DMS53 treated with DMSO at 0.1 percent for 48 hours (cell line): ENCODE results near the gene PAK2.
"Not testable (repeated sequence)": the region's sequence is repeated elsewhere in the genome, so short reads cannot be mapped to it uniquely, and the experiment has no call there.

ENCODE experiments used
- DNase-seq: peaks from one replicate; lab custom pipeline; 2025; ENCODE audit not compliant: unreplicated experiment; lab: John Stamatoyannopoulos, UW

The PAK2 gene

DNA sequence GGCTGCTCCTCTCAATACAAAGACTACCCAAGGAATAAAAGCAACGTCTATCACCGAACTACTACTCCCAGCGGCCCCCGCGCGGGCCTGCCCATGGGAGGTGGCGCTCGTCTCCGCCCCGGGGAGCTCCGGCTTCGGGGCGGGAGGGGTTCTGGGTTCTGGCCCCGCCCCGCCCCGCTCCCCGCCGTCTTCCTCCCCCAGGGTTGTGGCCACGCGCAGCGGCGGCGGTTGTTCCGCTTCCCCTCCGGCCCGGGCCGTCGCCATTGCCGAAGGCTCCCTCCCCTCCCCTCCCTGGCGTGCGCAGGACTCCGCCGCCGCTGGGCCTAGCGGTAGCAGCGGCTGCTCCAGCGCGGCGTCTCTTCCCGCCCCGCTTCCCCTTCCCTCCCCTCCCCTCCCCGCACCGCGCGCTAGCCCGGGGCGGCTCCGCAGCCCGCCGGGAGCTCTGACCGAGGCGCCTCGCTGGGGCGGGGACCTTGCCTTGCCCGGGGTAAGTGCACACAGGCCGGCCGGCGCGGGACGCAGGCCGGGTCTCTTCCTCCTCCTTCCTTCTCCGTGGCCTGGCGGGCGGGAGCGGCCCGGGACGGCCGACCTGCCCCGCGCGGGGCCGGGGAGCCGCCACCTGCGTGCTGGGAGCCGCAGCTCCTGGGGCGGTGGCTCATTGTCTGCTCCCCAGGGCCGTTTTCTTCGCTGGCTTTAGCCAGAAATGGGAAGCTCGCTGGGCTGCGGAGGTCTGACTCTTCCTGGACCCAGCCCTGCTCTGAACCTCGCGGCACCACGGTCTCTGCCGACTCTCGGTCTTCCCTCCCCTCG, at the start of gene PAK2:
PAK2 (plus strand) TSS at position 187 of the 810 bp plus-strand sequence. CDS start 42,790 bp downstream, outside the sequence.
- peak; percentile 70 for DNase-seq

DNA sequence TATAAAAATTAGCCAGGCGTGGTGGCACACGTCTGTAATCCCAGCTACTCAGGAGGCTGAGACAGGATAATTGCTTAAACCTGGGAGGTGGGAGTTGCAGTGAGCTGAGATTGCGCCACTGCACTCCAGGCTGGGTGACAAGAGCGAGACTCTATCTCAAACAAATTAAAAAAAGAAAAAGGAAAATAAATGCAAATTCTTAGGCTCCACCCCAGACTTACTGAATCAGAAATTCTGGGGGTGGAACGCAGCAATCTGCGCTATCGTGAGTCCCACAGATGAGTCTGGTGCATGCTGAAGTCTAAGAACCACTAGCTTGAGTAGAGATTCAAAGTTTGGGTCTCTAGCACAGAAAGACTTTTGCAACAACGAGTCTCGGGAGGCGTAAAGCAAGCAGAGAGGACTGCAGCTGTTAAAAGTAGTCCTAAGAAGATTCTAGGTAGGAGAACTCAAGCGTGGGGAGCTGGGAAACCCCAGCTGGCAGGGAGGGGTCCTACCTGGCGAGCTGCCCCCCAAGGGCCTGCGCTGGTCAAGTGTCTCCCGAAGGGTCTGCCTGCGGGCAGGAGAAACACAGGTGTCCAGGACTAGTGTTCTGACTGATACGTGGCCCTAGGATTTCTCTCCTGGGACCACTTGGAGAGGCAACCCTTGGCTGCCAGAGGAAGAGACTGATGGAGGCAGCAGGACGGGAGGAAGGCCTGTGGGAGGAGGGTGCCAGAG, 49.6 kb upstream of the PAK2 start:
- no peak for DNase-seq

DNA sequence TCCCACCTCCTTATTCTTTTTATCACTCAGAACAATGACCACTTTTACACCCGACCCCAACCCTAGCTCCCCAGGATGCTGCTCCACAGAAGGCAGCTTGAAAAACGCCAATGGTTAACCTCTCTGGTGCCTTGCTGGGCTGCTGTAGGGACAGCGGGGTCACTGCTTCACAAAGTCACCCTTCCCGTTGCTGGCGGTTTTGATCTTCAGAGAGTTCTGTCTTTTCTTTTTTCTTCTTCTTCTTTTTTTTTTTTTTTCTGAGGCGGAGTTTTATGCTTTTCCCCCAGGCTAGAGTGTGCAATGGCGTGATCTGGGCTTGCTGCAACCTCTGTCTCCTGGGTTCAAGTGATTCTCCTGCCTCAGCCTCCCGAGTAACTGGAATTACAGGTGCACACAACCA, 48.3 kb upstream of the PAK2 start:
- no peak for DNase-seq

DNA sequence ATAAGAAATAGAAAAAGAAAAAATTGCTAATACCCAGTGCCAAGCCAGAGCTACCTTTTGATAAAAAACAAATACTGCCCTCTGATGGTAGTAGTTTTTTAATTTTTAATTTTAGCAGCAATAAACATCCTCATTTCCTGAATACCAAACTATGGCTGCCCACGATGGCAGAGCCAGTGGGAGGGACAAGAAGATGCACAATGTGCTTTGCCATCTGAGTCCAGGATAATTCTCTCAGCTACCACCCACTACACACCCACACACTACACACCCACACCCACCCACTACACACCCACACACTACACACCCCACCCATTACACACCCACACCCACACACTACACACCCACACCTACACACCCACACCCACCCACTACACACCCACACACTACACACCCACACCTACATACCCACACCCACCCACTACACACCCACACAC, 45.4 kb upstream of the PAK2 start:
- DNase-seq = no peak

DNA sequence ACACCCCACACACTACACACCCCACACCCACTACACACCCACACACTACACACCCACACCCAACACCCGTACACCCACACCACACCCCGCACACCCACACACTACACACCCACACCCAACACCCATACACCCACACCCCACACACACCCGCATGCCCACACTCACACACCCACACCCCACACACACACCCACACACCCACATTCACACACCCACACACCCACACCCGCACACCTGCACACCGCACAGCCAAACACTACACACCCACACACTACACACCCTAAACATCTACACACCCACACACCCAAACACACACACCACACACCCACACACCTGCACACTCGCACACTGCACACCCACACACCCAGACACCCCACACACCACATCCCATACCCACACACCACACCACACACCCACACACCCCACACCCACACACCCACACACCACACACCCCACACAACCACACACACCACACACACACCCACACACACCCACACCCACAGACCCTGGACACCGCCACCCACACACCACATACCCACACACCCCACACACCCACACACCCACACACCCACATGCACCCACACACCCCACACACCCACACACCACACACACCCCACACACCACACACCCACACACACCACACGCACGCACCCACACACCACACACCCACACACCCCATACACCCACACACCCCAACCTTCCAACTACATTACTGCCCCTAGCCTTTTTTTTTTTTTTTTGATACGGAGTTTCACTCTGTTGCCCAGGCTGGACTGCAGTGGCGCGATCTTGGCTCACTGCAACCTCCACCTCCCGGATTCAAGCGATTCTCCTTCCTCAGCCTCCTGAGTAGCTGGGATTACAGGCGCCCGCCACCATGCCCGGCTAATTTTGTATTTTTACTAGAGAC, 44.5 kb upstream of the PAK2 start:
- no peak for DNase-seq

DNA sequence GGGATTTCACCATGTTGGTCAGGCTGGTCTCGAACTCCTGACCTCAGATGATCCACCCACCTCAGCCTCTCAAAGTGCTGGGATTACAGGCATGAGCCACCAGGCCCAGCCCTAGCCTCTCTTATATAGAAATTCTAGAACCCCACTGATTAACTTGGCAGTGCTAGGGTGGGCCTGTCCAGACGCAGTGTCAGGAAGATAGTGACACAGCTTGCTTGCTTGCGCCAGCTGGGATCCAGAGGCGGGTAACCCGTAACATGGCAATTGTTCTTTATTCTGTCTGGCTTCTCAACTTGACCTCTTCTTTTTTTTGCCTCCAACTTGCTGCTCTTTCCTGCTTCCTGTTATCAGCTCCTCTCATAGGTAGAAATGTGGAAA, 43.8 kb upstream of the PAK2 start:
- DNase-seq = no peak

DNA sequence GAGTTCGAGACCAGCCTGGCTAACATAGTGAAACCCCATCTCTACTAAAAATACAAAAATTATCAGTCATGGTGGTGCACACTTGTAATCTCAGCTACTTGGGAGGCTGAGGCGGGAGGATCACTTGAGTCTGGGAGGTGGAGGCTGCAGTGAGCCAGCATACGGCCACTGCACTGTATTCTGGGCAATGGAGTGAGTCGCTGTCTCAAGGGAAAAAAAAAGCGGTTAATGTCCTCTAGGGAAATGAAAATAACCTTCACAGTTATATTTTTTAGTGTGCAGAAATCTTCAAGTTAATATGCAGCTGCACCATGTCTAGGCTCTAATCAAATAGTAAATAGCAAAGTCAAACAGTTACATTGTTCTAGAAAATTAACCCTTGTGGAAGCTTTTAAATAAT, 42.4 kb upstream of the PAK2 start:
- DNase-seq = no peak

DNA sequence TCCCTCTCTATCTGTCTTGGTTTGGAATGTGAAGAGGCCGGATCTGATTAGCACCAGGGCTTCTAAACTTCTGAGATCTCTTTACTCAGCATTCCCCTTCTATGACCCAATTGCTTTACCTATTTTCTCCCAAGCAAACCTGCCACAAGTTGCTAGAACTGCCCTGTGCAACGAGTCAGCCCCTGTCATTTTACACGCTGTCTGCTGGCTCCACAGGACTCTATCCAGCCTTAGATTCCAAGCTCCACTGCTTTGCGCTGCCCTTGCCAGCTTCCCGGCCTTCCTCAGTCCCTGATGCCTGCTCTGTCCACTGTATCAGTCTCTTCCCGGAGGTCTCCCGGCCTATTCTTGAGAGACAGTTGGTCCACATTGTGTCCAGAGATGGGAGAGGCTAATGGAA, 39.9 kb upstream of the PAK2 start:
- no peak for DNase-seq

DNA sequence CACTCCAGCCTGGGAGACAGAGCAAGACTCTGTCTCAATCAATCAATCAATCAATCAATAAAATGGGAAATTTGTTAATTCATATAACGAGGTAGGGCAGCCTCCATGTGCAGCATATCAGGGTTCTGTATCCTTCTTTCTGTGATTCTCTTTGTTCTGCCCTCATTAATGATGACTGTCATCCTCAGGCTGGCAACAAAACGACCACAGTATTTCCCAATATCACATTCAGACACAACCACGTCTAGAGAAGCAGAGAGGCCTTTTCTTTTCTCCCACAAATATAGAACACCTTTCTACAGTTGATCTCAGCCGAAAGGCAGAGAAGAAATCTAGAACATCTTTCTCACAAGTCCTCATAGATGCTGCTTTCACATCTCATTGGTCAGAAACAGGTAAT, 38.9 kb upstream of the PAK2 start:
- no peak for DNase-seq

DNA sequence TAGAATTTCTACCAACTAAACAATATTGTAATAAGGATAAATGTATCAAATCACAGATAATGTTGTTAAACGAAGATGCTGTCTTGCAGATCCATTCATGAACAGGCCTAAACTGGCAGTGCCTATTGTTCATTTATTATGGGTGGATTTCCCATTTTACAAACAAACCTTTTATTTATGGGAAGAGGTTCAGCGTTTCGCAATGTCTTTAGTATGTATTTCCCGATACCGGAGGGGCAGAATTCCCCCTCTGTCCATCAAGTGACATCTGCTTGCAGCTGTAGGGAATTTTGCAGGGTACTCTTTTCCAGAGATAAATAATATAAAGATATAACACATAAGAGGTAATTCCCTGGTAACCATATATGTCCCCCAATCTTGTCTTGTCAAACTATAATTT, 33.3 kb upstream of the PAK2 start:
- no peak for DNase-seq

DNA sequence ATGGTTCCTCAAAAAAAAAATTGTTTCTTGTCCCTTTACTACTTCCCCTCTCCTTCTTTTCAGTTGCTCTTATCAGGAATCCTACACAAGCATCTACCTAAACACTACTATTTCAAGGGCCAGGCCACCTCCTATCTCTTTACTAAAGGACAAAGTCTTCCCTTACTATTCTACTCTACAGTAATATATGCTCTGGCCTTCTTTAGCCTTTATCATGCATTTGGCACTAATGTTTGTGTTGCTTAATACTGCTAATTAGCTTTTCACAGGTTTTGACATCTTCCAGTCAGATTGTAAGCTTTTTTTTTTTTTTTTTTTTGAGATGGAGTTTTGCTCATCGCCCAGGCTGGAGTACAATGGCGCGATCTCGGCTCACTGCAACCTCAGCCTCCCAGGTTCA, 32.9 kb upstream of the PAK2 start:
- no peak for DNase-seq

DNA sequence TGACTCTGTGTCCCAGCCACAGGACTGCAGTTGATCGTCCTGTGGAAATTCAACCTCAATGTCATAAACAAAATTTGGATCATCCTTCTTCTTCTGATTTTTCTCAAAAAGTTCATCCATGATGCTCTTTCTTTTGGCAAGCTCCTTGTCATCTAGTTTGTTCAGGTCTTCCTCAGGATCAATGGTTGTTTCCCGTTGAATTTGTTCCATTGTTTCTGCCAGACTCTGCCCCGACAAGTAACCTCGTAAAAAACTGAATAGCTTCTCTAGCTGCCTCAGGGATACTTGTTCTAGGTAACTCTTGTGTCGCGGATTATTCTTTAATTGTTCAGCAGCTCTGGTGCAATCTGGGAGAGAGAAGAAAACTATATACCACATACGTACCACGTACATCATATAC, 32.1 kb upstream of the PAK2 start:
- DNase-seq = no peak

DNA sequence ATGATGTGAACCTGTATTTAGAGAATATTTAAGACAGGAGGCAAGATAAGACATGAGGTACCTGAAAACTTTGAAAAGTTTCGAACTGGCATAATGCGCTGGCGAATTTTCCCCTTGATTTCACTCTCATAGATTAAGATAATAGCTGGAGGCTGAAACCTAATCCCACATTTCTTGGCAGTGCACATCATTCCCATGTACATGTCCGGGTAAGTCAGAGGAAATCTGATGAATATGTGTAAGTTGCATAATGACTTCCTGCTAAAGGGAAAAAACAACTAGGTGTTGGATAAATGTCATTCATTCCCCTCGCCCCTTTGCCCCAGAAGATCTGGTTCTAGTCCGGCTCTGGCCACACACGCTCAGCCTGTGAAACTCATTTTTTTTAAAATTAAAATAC, 31.2 kb upstream of the PAK2 start:
- DNase-seq = no peak

DNA sequence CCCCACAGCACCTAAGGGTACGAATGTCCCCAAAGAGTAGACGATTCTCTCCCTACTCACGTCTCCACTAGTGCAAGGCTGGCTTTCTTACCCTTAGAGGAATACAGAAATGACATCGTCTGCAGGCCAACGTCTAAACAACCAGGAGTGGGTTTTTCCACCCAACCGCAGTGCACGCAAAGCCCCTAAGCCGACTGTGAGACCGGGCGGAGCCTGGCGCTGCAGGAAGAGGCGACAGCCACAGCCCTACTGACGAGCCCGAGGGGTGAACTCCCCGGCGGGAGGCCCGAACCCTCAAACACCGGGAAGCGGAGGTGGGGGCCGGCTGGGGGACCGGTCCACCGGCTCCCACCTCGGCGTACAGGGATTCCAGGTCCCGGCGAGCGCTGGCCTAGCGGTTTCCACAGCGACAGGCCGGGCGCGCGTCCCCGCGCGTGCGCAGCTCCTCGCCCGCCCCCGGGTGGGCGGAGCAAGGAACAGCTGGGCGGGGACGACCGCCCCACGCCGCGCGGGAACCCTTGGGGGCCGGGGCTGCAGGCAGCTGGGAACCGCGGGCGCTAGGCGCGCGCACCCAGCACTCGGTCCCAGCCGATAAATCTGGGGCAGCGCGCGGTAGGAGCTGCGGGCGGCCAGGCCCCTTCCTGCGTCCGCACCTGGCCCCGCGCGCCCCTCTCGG, 27.7 kb upstream of the PAK2 start, which contains the start of the genes CEP19 and PIGX:
CEP19 (minus strand) TSS at position 413 of the 676 bp plus-strand sequence. CDS start 3,593 bp downstream, outside the sequence.
PIGX (plus strand) TSS at position 540 of the 676 bp plus-strand sequence.
- DNase-seq = peak; percentile 62

DNA sequence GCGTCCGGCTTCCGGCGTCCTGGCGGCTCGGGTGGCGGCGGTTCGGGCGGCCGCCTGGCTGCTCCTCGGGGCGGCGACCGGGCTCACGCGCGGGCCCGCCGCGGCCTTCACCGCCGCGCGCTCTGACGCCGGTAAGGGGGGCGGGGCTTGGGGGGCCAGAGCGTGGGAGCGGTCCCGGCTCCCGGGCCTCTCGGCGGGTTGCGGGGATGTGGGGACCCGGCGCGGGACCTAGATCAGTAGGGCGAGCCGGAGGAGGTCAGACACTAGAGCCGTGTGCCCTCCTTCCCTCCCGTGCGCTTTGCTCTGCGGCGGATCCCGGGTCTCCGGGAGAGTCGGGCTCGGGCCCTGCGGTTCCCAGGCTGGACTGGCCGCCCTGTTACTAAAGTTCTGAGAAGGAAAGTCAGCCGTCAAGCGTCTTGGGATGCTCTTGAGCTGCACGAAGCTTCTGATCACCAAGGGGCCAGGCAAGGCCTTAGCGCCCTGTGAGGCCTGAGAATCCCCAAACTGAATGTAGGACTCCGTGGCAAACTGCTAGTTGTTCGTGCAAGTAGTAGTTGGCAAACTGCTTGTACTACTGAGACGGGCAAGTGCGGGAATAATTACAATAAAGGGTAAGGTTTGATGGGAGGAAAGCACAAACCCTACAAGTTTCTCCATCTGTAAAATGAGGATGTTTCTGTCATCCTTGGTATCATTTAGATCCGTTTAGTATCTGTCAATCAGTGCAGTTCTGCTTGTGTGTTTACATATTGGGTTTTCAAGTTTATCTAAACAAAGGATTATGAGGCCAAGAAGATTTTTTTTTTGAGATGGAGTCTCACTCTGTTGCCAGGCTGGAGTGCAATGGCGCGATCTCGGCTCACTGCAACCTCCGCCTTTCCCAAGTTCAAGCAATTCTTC, 26.9 kb upstream of the PAK2 start:
- no peak for DNase-seq

DNA sequence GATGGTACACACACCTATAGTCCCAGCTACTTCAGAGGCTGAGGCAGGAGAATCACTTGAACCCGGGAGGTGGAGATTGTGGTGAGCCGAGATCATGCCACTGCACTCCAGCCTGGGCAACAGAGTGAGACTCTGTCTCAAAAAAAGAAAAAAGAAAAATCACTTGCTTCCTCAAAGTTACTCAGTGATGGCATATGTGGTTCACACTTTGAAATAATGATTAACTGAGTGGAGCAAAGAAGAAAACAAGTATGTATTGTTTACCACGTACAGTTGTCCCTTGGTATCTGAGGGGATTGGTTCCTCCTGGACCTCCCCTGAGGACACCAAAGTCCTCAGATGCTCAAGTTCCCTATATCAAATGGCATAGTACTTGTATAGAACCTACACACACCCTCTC, 22.5 kb upstream of the PAK2 start:
- DNase-seq = not testable (repeated sequence)

DNA sequence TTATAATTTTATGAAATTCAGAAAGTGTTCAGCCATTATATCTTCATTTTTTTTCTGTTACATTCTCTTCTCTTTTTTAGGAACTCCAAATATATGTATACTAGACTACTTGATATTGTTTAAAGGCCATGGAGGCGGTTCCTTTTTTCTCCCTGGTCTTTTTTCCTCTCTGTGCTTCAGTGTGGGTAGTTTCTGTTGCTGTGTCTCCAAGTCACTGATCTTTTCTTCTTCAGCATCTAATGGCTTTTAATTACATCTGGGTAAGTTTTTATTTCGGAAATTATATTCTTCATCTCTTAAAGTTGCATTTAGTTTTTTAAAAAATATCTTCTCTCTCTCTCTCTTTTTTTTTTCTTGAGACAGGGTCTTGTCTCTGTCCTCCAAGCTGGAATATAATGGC, 18.6 kb upstream of the PAK2 start:
- DNase-seq = no peak

DNA sequence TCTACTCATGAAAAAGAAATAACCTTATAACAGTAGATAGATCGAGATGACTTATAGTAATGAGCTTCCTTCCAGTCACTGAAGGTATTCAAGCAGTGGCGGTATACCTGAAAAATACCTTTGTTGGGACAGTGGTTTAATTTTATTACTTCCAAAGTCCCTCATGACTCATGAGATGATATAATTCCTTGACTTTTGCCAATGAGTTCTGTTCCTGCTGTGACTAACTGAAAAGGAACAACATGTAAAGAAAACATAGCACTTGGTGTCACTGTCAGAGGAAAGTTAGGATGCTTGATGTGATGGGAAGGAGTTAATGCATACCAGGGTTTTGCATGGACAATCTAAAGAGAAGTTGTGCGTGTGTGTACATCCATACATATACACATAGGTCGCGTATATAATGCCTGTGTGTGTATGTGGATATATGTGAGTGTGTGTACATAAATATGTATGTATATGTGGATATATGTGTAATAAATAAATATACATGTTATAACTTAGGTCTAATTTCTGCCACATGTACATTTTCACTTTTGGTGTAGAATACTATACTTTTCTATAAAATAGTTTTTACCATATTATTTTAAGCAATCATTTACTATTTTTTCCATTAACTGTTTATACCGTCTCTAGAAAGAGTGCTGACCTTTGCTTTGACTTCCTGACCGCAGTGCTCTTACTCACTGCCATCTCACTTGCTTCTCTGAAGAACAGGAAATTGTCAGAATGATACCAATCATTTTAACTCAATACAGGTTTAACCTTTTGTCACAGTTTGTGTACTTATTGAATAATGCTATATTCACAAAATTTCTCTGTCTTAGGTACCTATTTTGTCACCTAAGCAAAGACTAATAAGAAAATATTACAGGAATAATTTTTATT, 12.6 kb upstream of the PAK2 start:
- no peak for DNase-seq

DNA sequence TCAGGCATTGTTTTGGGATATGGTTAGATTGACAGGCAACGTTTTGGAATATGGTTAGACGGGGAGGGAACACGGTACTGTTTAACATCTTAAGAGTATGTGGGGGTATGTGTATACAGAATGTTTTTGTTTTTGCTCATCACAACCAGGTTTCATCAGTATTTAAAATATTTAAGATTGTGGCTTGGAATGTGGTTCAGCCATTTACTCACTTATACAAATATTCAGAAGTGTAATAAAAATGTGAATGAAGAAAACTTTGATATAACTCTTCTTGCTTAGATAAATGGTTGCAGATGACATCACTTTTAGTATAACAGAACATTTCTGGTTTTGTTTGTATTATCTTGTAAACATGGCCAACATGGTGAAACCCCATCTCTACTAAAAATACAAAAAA, 3.9 kb upstream of the PAK2 start:
- no peak for DNase-seq
